Measurements from ENCODE around the gene KIZ. TPM values are rescaled to one million over a fixed set of nuclear protein-coding genes. Genes with fewer than 3 reads are reported as not detected.

Gene KIZ
- polyA plus RNA-seq, 4 donors = 29.3 to 36.7 (median 32.5) TPM

DNA sequence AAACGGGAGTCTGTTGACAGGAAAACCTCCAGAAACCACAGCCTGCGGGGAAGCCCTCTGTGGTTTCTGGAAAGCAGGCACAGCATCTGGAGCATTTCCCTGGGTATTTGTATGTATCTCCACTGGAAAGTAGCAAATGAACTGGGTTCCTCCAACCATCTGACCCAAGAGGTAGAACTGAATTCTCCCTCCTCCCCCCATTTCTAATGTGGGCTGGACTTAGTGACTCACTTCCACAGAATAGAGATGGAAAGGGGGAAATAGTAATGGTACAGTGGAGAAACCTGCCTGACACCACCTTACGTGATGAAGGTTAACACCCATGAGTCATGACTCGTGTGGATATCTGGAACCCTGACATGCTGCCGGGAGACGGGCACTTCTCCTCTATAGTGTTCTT is 125.4 kb downstream of the KIZ start:
- no peak for DNase-seq (ENCODE audit: low read depth in 4 of 4, low spot score in 3 of 4)

DNA sequence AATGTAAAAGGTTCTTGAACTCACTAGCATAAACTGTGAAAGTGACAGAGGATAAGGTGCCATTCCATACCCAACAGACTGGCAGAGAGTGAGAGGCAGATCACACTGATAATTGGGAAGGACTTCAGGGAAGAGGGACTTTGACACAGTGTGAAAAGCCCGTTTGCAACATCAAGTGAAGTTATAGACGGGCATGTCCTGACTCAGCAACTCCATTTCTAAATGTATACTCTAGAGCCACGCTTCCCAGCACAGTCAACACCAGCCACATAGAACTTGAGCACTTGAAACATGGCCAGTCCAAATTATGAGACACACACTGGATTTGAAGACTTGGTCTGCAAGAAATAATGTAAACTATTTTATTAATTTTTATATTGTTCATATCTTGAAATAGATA is 131.3 kb downstream of the KIZ start:
- DNase-seq (ENCODE audit: low read depth in 4 of 4, low spot score in 3 of 4) = no peak

DNA sequence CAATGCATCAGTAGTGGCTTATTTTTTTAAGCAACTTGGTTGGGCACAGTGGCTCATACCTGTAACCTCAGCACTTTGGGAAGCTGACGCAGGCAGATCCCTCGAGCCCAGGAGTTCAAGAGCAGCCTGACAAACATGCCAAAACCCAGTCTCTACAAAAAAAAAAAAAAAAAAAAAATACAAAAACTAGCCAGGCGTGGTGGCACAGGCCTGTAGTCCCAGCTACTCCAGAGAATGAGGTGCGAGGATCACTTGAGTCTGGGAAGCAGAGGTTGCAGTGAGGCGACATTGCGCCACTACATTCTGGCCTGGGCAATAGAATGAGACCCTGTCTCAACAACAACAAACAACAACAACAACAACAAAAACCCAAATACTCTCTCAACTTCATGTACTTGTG is 132.5 kb downstream of the KIZ start:
- no peak for DNase-seq (ENCODE audit: low read depth in 4 of 4, low spot score in 3 of 4)

DNA sequence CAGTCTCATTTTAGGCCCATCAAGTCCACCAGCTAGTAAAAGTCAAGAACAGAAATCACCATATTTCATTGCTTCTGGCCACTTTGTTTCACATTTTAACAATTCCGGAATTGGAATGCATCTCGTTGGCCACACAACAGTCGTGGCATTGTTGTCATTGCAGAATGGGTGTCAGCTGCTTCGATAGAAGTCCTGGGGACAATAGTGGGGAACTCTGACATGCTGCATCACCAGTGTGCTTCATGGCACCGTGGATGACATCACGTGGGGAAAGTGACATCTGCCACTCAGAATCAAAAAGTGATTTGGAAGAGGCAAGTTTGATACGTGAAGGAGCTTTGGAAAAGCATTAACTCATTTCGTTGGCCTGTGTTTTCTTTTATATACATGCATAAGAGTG is 133.5 kb downstream of the KIZ start:
- no peak for DNase-seq (ENCODE audit: low read depth in 4 of 4, low spot score in 3 of 4)

DNA sequence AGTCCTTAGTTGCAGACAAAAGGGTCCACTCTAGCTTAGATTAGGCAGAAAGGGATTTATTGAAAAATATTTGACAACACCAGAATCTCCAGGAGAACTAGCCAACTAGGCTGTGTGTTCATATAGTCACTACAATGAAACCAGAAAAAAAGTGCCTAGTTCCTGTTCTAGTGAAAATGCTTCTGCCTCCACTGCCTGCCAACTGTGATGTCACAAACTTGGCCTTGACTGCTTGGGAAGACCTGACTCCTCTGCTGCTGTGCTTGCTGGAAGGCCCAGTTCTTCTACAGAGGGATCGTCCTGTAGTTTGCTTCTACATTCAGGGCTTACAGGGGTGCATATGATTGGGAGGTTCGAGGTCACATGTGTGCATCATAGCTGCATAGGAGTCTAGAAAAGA is 136.9 kb downstream of the KIZ start:
- DNase-seq (ENCODE audit: low read depth in 4 of 4, low spot score in 3 of 4) = no peak

DNA sequence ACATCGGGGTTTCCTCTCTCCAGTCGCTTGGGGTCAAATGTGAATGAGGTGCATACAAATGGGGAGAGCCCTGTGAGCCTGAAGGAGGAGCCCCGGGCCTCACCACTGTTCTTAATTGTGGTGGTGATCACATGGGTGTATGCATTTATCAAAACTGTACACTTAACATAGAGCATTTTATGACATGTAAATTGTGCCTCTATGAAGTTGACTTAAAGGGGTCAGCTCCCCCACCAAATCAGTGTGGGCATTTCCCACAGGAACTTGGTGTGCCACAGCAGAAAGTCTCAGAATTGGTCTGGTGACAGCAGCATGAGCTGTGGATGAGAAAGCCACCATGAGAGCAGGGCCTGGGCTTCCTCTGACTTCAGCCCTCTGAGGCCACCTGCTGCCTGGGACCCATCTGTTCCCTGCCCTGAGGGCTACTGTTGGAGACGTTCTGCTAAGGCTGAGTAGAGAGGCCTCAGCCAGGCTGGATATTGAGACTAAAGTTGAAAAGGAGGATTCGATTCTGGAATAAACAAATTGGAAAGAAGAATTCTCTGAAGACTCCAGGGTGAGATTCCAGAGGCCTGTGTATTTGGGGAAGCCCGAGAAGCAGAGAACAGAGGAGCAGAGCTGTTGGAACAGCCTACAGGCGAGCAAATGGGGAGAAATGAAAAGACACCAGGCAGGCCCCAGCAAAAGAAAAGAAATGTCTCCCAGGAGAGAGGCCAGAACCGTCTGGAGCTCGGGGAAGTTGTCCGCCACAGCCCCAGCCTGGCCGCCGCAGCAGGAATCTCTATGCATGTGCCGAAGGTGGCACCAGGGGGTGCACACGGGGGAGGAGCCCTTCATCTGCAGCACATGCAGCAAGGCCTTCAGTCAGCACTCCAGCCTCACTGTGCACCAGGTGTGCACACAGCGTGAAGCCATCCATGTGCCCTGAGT is 139.6 kb downstream of the KIZ start:
- DNase-seq (ENCODE audit: low read depth in 4 of 4, low spot score in 3 of 4) = no peak

DNA sequence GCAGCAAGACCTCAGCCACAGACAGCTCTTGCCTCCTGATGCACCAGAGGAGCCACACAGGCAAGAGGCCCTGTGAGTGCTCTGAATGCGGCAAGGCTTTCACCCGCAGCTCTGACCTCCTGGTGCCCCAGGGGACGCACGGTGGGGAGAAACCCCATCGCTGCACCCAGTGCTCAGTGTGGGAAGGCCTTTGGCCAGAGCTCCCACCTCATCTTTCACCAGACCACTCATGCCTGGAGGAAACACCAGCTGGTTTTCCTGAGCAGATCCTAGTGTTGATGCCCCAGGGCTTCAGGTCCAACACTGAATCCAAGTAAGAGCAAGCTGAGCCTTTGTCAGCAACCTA is 140.3 kb downstream of the KIZ start:
- DNase-seq (ENCODE audit: low read depth in 4 of 4, low spot score in 3 of 4) = no peak

DNA sequence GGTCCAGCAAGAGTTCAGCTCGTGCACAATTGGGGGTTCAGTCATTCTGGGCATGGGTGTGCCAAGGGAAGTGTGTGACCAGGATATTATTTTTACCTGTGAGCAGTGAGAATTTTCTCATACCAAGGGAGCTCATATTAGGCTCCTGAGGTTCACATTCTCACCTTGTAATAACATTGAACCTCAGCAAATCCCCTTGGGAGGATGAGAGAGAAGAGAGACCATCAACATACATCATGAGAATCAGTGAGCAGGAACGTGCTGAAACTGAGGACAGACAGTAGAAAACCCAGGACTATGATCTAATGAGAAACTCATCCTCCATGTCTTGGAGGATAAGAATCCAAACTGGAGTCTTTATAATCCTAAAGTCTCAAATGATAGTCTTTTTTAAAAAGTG is 143.9 kb downstream of the KIZ start:
- DNase-seq (ENCODE audit: low read depth in 4 of 4, low spot score in 3 of 4) = no peak

DNA sequence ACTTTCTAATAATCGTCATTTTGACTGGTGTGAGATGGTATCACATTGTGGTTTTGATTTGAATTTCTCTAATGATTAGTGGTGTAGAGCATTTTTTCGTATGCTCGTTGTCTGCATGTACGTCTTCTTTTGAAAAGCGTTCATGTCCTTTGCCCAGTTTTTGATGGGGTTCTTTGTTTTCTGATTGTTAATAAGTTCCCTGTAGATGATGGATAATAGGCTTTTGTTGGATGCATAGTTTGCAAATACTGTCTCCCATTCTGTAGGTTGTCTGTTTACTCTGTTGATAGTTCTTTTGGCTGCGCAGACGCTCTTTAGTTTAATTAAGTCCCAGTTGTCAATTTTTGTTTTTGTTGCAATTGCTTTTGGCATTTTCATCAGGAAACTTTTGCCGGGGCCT is 144.9 kb downstream of the KIZ start:
- DNase-seq (ENCODE audit: low read depth in 4 of 4, low spot score in 3 of 4) = no peak

DNA sequence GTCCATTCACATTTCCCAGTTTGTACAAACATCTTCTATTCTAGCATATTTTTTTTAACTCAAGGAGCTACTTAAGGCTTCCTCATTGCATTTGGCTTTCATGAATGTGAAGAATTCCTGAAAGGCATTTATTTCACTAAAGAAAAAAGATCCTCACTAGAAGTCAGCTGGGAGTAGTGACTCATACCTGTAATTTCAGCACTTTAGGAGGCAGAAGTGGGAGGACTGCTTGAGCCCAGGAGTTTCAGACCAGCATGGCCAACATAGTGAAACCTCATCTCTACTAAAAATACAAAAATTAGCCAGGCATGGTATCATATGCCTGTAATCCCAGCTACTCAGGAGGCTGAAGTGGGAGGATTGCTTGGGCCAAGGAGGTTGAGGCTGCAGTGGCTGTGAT is 146.4 kb downstream of the KIZ start:
- no peak for DNase-seq (ENCODE audit: low read depth in 4 of 4, low spot score in 3 of 4)

DNA sequence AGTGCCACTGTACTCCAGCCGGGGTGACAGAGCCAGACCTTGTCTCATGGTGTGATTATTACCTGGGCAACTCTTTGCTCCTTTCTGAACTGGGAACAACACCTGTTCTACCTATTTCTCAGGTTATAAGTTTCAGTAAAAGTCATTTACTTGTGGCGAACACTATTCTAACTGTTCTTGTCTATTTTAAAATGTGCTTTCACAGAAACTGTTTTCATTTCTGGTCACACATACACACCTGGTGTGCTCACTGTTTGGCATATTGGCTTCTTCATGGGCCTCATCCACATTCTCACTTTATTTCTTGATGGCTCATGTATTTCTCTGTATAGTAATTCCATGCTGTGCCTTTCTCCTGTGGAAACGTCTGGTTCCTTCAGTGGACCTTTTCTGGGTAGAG is 146.8 kb downstream of the KIZ start:
- no peak for DNase-seq (ENCODE audit: low read depth in 4 of 4, low spot score in 3 of 4)

DNA sequence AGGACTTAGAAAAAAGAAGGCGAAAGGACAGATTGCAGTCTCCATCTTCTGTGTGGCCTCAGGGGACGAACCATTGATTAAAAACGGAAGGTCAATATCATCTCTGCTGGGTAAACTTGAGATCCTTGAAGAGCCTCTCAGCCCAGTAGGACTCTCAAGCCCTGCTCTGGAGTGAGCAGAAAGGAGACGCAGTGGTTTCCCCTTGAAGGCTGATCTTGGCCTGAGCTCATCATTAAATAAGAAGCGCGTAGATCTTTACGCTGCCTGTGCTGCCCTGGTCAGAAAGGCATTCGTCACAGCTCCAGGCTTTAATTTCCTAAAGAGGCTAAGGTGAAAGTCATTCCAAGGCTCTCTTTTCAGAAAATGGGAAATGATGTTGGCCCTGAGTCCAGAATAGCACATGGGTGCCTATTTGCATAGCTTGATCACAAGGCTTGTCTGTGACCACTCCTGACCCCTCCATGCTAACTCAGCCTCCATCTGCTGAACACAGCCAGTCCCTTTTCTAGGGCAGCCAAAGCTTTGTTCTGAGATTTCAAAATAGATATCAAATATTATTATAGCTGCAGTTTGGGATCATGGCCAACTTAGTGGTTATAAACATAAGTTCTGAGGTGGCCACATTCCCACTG is 148.0 kb downstream of the KIZ start:
- no peak for DNase-seq (ENCODE audit: low read depth in 4 of 4, low spot score in 3 of 4)

DNA sequence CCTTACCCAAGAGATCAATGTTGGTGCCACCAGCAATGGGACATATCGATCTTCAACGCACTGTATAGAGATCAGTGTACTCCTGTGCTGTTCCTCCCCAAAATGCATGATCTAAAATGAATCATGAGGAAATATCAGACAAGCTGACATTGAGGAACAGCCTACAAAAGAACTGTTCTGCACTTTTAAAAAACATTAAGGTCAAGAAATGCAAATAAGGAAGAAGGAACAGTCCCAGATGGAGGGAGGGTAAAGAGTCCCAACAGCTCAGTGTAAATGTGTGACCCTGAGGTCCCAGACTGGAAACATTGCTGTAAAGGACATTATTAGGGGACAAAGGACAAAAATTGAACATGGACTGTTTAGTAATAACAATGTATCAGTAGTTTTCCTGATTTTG is 152.9 kb downstream of the KIZ start:
- no peak for DNase-seq (ENCODE audit: low read depth in 4 of 4, low spot score in 3 of 4)

DNA sequence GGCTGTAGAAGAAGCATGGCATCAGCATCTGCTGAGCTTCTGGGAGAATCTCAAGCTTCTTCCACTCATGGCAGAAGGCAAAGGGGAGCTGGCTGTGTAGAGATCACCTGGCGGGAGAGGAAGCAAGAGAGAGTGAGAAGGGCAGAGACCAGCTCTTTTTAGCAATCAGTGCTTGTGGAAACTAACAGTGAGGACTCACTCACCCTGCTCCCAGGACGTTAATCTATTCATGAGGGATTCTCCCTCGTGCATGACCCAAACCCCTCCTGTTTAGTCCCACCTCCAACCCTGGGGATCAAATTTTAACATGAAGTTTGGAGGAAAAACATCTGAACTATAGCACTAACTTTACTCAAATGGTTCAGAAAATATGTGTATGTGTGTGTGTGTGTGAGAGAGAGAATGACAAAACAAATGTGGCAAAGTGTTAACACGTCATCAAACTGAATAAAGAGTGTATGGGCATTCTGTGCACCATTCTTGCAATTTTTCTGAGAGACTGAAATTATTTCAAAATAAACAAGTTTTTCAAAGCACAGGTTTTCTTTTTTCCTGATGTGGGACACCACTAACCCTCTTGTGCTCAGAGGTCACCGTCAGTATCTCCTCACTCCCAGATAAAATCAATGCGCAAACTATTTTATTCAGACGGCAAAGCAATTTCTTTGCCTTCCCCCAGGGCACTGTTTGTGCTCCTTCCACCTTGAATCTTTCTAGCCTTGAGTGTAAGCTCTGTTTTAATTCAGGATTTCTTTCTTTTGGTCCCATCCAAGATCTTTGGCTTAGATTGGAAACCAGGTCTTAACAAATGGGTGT is 154.0 kb downstream of the KIZ start:
- DNase-seq (ENCODE audit: low read depth in 4 of 4, low spot score in 3 of 4) = no peak

DNA sequence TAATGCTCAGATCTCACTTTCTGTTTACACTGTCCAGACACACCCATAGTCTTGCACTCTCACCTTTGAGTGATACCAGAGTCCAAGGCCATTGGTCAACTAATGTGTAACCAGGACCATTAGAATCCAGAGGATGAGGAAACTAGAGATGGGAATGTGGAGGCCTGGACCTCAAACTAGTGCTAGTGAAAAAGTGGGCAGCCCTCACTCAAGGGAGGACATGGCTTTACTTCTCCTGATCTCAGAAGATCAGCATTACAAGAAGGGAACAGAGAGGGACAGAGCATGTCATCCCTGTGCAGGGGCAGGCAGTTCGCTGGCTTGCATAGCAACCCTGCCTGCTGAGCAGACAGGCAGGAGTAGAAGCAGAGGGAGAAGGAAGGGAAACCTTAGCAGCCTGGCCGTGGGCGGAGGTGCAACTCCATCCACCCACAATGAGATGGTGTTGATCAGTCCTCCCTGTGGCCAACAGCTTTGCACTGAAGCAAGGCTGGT is 154.7 kb downstream of the KIZ start:
- no peak for DNase-seq (ENCODE audit: low read depth in 4 of 4, low spot score in 3 of 4)

DNA sequence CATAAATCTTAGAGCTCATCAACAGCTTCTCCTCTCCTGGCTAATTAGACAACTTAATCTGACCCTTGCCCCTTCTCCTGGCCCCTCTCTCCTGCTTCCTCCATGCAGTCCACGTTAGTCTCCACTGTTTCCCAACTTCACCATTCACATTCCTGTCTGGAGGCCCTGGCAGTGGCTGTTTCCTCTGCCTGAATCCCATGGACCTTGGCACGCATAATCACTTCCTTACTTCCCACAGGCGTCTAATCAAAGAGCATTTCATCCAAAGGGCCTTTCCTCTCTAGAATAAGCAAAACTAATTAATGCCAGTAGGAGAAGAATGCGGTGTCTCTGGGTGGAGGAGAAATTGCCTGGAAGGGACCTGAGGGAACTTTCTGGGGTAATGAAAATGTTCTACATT is 160.9 kb downstream of the KIZ start:
- no peak for DNase-seq (ENCODE audit: low read depth in 4 of 4, low spot score in 3 of 4)

DNA sequence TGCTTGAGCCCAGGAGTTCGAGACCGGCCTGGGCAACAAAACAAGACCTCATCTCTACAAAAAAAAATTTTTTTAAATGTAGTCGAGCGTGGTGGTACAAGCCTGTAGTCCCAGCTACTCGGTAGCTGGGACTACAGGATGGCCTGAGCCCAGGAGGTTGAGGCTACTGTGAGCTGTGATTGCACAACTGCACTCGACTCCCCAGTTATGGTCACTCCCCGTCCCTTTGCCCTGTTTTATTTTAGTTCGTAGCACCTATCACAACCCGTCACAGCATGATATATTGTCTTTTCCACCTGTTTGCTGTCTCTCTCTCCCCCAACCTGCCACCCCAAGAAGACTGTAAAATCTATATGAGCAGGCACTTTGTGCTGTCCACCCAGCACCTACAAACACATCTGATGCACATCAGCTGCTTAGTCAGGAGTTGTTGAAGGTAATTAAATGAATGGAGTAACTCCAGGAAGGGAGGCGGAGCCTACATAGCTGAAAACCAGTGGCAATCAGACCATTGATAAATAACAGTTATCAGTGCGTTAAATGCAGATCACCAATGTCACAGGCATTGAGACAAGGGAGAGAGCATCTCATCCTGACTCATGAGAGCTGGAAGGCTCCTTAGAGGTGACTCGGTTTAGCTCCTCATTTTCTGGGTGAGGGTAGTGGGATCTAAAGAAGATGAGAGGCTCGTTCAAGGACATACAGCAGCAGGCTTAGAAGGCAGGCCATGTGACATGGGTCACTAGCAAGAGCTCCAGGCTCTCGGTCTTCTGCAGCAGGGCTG is 162.9 kb downstream of the KIZ start:
- no peak for DNase-seq (ENCODE audit: low read depth in 4 of 4, low spot score in 3 of 4)

DNA sequence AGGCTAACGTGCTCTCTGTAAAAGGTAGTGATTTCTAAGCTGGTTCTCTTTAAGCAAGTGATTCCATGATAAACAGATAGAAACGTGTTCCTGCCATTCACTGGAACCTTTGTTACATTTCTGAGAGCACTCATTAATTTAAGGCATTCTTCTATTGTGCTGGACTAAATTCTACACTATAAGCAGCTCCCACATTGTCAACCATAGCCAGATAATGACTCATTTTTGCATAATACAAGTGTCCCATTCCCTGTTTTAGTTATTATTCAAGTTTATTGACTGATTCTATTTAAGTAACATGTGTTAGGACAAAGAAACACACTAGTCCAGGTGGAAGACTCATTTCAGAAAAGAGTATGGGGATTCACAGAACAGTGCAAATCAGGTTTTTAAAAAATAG is 163.8 kb downstream of the KIZ start:
- DNase-seq (ENCODE audit: low read depth in 4 of 4, low spot score in 3 of 4) = no peak

DNA sequence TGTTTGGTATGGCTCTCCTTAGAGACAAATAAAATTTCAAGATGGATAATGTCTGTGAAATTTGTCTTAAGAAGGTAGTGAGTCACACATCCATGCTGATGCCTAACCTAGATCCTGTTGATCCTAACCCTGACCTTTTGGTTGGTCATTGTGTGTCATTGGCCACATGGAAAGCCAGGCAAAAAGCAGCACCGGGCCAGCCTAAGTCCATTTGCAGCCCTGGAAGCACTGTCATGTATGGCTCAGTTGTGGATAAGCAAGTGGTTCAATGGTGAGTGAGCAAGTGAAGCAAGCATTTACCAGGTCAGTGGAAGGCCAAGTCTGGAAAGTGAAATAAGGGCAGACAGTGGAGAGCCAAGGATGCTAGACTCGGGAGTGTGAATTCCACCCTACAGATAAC is 165.1 kb downstream of the KIZ start:
- DNase-seq (ENCODE audit: low read depth in 4 of 4, low spot score in 3 of 4) = no peak

DNA sequence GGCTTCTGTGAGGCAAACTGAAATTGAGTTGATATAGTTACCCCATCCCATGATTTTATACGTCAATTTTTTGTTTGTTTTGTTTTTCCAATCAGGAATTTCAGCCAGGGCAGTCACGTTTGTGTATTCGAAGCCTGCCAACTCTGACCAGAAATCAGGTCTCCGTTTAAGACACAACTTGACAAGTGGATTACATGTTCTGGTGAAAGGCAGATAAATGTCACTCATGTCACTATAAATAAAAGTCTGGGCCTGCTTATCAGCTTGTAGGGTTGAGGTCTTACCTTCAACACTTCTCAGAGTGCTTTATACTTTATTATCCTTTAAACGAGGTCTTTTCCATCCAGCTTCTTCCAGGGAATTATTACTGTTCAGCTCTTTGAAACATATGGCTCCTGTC is 168.9 kb downstream of the KIZ start:
- DNase-seq (ENCODE audit: low read depth in 4 of 4, low spot score in 3 of 4) = no peak

Measured in right renal pelvis (tissue), 4 donors.